SK-N-MC (cell line): ENCODE data around the gene GORASP1.

Source experiments
- EZH2 ChIP-seq: fragments of 200-600 bp; sonication (generic); IDR thresholded peaks from one replicate; pipeline ENCODE4 v1.6.1; 2017; ENCODE audit warnings: antibody characterized with exemption
- FOXP2 ChIP-seq: optimal IDR thresholded peaks from 2 replicates; pipeline ENCODE3; 2011; ENCODE audit warnings: mild to moderate bottlenecking, moderate library complexity; ENCODE audit not compliant: insufficient read depth; ENCODE audit errors: extremely low read length, control extremely low read depth
- POLR2AphosphoS5 ChIP-seq: IDR thresholded peaks from 2 replicates; pipeline ENCODE4 v1.6.1; 2012; ENCODE audit warnings: mild to moderate bottlenecking, low read depth, low read length, borderline replicate concordance

DNA sequence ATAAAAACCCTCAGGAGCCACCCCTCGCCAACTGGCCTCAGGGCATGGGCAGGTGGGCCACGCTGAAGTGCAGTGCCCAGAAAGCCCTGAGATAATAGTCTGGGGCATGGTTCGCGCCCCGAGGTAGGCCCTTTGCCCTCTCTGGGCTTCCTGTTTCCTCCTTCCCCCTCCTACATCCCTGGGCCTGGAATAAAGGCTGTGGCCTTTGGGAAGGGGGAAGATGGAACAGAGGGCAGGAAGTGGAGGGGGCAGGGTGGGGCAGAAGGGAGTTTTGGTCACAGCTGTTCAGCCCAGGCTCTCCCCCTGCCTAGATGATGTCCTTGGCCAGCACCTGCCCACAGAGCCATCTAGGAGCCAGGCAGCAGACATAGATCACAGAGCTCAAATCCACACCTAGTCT is 34.6 kb upstream of the GORASP1 start:
- TF ChIP-seq POLR2AphosphoS5 = no peak
- no peak for TF ChIP-seq EZH2
- TF ChIP-seq FOXP2 = no peak
